Right lobe of liver (tissue), 6 donors: ENCODE data around the gene DMAC2L. TPM values are rescaled to one million over a fixed set of nuclear protein-coding genes. Genes with fewer than 3 reads are reported as not detected.

Experiments
- ATAC-seq, 4 donors: fragments of 200-7000 bp; cut with Tn5 transposase; one replicate each; pipeline ENCODE4 v1.9.1; 2020; ENCODE audit warnings: mild to moderate bottlenecking in 4 of 4, moderate library complexity in 4 of 4
- DNase-seq, 3 donors: peaks; one replicate each; pipeline ENCODE4 v3.0.0-alpha.2; 2020
- H3K27ac ChIP-seq, 3 donors: fragments of 200-600 bp; one replicate each; pipeline ENCODE4 v1.8.0; 2022
- H3K27me3 ChIP-seq, 2 donors: fragments of 200-600 bp; one replicate each; pipeline ENCODE4 v1.8.0; 2022
- H3K36me3 ChIP-seq, 4 donors: fragments of 200-600 bp; sonication (generic) in 1 of 4; one replicate each; pipeline versions ENCODE4 v1.5.1 to v1.8.0; 2017 to 2022; ENCODE audit warnings: control low read depth in 1 of 4
- H3K4me1 ChIP-seq, 4 donors: fragments of 200-600 bp; sonication (generic) in 1 of 4; one replicate each; pipeline versions ENCODE4 v1.5.1 to v1.8.0; 2017 to 2022; ENCODE audit warnings: control low read depth in 1 of 4
- H3K4me3 ChIP-seq, 3 donors: fragments of 200-600 bp; one replicate each; pipeline ENCODE4 v1.8.0; 2022
- H3K9me3 ChIP-seq, 4 donors: fragments of 200-600 bp; sonication (generic) in 1 of 4; one replicate each; pipeline versions ENCODE4 v1.5.1 to v1.8.0; 2017 to 2022; ENCODE audit warnings: control low read depth in 1 of 4
- CTCF ChIP-seq, 4 donors: fragments of 200-600 bp in 3 of 4; fragments of 450-650 bp in 1 of 4; IDR thresholded peaks; one replicate each; pipeline versions ENCODE4 v1.5.1 to v1.8.0; 2016 to 2022; ENCODE audit warnings: antibody characterized with exemption in 4 of 4, mild to moderate bottlenecking in 2 of 4
- POLR2A ChIP-seq: fragments of 450-650 bp; IDR thresholded peaks from one replicate; pipeline ENCODE4 v1.6.1; 2017; ENCODE audit warnings: antibody characterized with exemption, mild to moderate bottlenecking
- WGBS: methylation state at CpG from one replicate; pipeline ENCODE4 v1.1.6; 2018; ENCODE audit warnings: low coverage, low lambda C conversion rate; ENCODE audit not compliant: insufficient coverage; ENCODE audit errors: missing lambda C conversion rate; 5-methylcytosine and 5-hydroxymethylcytosine counted together
- intact Hi-C, 2 donors: fragments of 100-400 bp; cut with DNase I; formaldehyde crosslinking; loops; one replicate each; pipeline versions ENCODE4 v1.11.2 to v1.14.1; 2022
- total RNA-seq, 6 experiments: library from RNA; depleted of rRNA in 2 of 6; stranded (reverse); fragments of >200 nt in 2 of 6; fragmentation: NEBNext Ultra II Directional in 3 of 6; extraction: Animal tissue kit (Norgen Biotek cat#: 25700) in 3 of 6; gene quantifications; one replicate each; pipeline versions ENCODE4 v1.1.0 to v1.2.4, GENCODE V29; 2016 to 2023
- donor health status: DM: no; HTN: yes; CAD: no.
- donor health status: DM: no; HTN: no; CAD: no.
- donor health status: DM: no; HTN: no; CAD: no.
- donor health status: DM: no; HTN: yes; CAD: no.
- donor health status: DM: no; HTN: yes; CAD: no.

The DMAC2L gene
- total RNA-seq, 6 experiments from 2014 or later, result 4.1 to 10.9 (median 7.1) TPM

DNA sequence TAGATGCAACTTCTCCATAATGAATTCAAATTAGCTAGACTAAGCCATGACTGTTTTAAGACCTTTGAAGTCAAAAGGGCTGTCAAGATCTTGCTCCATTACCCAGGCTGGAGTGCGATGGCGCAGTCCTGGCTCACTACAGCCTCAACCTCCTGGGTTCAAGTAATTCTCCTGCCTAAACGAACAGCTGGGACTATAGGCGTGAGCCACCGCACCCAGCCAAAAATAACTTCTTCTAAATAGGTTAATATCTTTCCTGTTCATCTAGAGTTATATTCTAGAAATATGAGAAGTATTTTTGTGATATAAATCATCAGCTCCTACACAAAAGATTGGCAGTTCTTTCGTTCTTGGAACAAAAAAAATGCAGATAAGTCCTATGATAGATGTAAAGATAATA lies 41.2 kb upstream of the DMAC2L start:
- intact Hi-C loops, result no loop called here
- Histone ChIP-seq H3K9me3 (no peaks in the 10 kb centered on the region), H3K27ac (no peak overlapping the region), H3K4me3 (no peak overlapping the region), H3K36me3 (no peaks in the 10 kb centered on the region), H3K27me3 (no peaks in the 10 kb centered on the region), H3K4me1 (no peaks in the 10 kb centered on the region)
- ATAC-seq, result no peak
- no peak for DNase-seq
- 96% methylated on average over 6 of the region's 6 CpGs for WGBS
- TF ChIP-seq CTCF (IDR thresholded peaks at IDR 0.05), result no peak
- no peak for TF ChIP-seq POLR2A

DNA sequence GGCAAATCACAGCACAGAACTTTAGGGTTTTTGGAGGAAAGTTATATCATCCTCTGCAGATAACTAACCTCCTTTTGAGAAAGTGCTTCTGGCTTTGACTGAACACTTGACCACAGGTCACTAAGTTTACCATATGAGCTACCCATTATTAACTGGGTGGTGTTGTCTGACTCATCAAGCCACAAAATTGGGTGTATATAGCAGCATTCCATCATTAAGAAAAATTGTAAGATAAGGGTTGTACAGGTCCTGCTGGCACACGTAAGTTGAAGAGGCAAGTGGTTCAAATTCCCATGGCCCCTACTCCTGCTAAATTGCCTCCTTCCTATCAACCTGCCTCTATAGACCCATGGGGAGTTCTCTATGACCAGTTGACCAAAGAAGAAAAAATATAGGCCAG lies 39.6 kb upstream of the DMAC2L start:
- no peak for ATAC-seq
- no CpG with 5 or more reads among the region's 1 CpG for WGBS
- no peaks in the 10 kb centered on the region for H3K36me3 ChIP-seq
- intact Hi-C loops, result no loop called here
- no peaks in the 10 kb centered on the region for H3K4me1 ChIP-seq
- H3K27ac ChIP-seq, result no peak overlapping the region
- H3K27me3 ChIP-seq, result no peaks in the 10 kb centered on the region
- no peak for DNase-seq
- no peaks in the 10 kb centered on the region for H3K9me3 ChIP-seq
- no peak overlapping the region for H3K4me3 ChIP-seq
- TF ChIP-seq CTCF (IDR thresholded peaks at IDR 0.05), result no peak
- no peak for TF ChIP-seq POLR2A

GRCh38 chr14:50285861-50286260 lies 26.3 kb upstream of the DMAC2L start:
- ATAC-seq, result peak in 3 of 4 donors; percentile 30 to 98 (median 54)
- Histone ChIP-seq H3K4me3 (no peak overlapping the region), H3K4me1 (no peaks in the 10 kb centered on the region), H3K36me3 (no peaks in the 10 kb centered on the region), H3K27ac (no peak overlapping the region), H3K27me3 (no peaks in the 10 kb centered on the region), H3K9me3 (no peaks in the 10 kb centered on the region)
- DNase-seq, result peak in 2 of 3 donors; percentile 65 to 70
- intact Hi-C loops, result no loop called here
- TF ChIP-seq CTCF (IDR thresholded peaks at IDR 0.05) (no peak), POLR2A (no peak)

- H3K36me3 ChIP-seq, result no peaks in the 10 kb centered on the region
- DNase-seq (no peak), ATAC-seq (no peak)
- 95% methylated on average over 5 of the region's 5 CpGs for WGBS
- no peaks in the 10 kb centered on the region for H3K9me3 ChIP-seq
- no peaks in the 10 kb centered on the region for H3K4me1 ChIP-seq
- no peak overlapping the region for H3K27ac ChIP-seq
- H3K27me3 ChIP-seq, result no peaks in the 10 kb centered on the region
- intact Hi-C loops, result no loop called here
- H3K4me3 ChIP-seq, result no peak overlapping the region
- TF ChIP-seq POLR2A, result no peak
- no peak for TF ChIP-seq CTCF (IDR thresholded peaks at IDR 0.05)
Measured at GRCh38 chr14:50288146-50288545, 24.0 kb upstream of the DMAC2L start.

GRCh38 chr14:50290306-50290705 lies 21.8 kb upstream of the DMAC2L start:
- WGBS, result 87% methylated on average over 5 of the region's 5 CpGs
- ATAC-seq (no peak), DNase-seq (no peak)
- TF ChIP-seq CTCF (IDR thresholded peaks at IDR 0.05) (no peak), POLR2A (no peak)
- Histone ChIP-seq H3K27ac (no peak overlapping the region), H3K9me3 (no peaks in the 10 kb centered on the region), H3K27me3 (no peaks in the 10 kb centered on the region), H3K4me3 (no peak overlapping the region), H3K36me3 (peaks cover 0 to 5% (median 0%) of the 10 kb centered on the region in 4 donors), H3K4me1 (no peaks in the 10 kb centered on the region)
- intact Hi-C loops, result no loop called here
